ENCODE data around the gene MROH7. TPM values are rescaled to one million over a fixed set of nuclear protein-coding genes. Genes with fewer than 3 reads are reported as not detected.

The MROH7 gene
- total RNA-seq, 1 experiment from 2014 or later, result not detected

GRCh38 chr1:54602554-54602953, 39.0 kb upstream of the MROH7 start:
- no peak for TF ChIP-seq CTCF (conservative IDR thresholded peaks at IDR 0.05)
- no peak for TF ChIP-seq EZH2 (IDR thresholded peaks at IDR 0.05; ENCODE audit: low read depth)
- Histone ChIP-seq H3K9me2 (ENCODE audit: insufficient read depth) (no peaks in the 10 kb centered on the region), H3F3A (ENCODE audit: insufficient read depth, low read depth) (no peaks in the 10 kb centered on the region), H3K4me2 (no peak overlapping the region), H2AFZ (no peak overlapping the region), H3K27me3 (ENCODE audit: insufficient read depth, low read depth) (no peaks in the 10 kb centered on the region), H4K20me1 (ENCODE audit: insufficient read depth) (no peaks in the 10 kb centered on the region), H3K9me3 (ENCODE audit: insufficient read depth, low read depth) (no peaks in the 10 kb centered on the region), H3K79me2 (ENCODE audit: low read depth) (no peaks in the 10 kb centered on the region), H3K36me3 (ENCODE audit: low read depth) (no peaks in the 10 kb centered on the region), H3K27ac (no peak overlapping the region), H3K4me1 (replicated peaks; ENCODE audit: insufficient read depth) (no peaks in the 10 kb centered on the region), H3K4me3 (no peak overlapping the region)
- BruUV-seq (replicated peaks), result no TSS peak
- intact Hi-C loops (cut with micrococcal nuclease; ENCODE audit: unreplicated experiment), result no loop called here
- POLR2A ChIA-PET (ENCODE audit: unreplicated experiment), result no interaction called here
- peak in 1 of 2 experiments; percentile 25 for DNase-seq
- CTCF ChIA-PET, result no interaction called here

GRCh38 chr1:54603241-54603640, 38.3 kb upstream of the MROH7 start:
- Histone ChIP-seq H3K4me1 (replicated peaks; ENCODE audit: insufficient read depth) (no peaks in the 10 kb centered on the region), H3K9me2 (ENCODE audit: insufficient read depth) (no peaks in the 10 kb centered on the region), H3F3A (ENCODE audit: insufficient read depth, low read depth) (no peaks in the 10 kb centered on the region), H2AFZ (no peak overlapping the region), H3K4me2 (no peak overlapping the region), H3K27ac (no peak overlapping the region), H3K79me2 (ENCODE audit: low read depth) (no peaks in the 10 kb centered on the region), H3K4me3 (no peak overlapping the region), H3K9me3 (ENCODE audit: insufficient read depth, low read depth) (no peaks in the 10 kb centered on the region), H3K36me3 (ENCODE audit: low read depth) (no peaks in the 10 kb centered on the region), H3K27me3 (ENCODE audit: insufficient read depth, low read depth) (no peaks in the 10 kb centered on the region), H4K20me1 (ENCODE audit: insufficient read depth) (no peaks in the 10 kb centered on the region)
- POLR2A ChIA-PET (ENCODE audit: unreplicated experiment), result no interaction called here
- no TSS peak for BruUV-seq (replicated peaks)
- DNase-seq, result no peak
- TF ChIP-seq CTCF (conservative IDR thresholded peaks at IDR 0.05), result no peak
- TF ChIP-seq EZH2 (IDR thresholded peaks at IDR 0.05; ENCODE audit: low read depth), result no peak
- intact Hi-C loops (cut with micrococcal nuclease; ENCODE audit: unreplicated experiment), result no loop called here
- CTCF ChIA-PET, result no interaction called here

- Histone ChIP-seq H4K20me1 (ENCODE audit: insufficient read depth) (no peaks in the 10 kb centered on the region), H2AFZ (no peak overlapping the region), H3F3A (ENCODE audit: insufficient read depth, low read depth) (no peaks in the 10 kb centered on the region), H3K27me3 (ENCODE audit: insufficient read depth, low read depth) (no peaks in the 10 kb centered on the region), H3K9me2 (ENCODE audit: insufficient read depth) (no peaks in the 10 kb centered on the region), H3K36me3 (ENCODE audit: low read depth) (no peaks in the 10 kb centered on the region), H3K9me3 (ENCODE audit: insufficient read depth, low read depth) (no peaks in the 10 kb centered on the region), H3K4me1 (replicated peaks; ENCODE audit: insufficient read depth) (no peaks in the 10 kb centered on the region), H3K4me2 (no peak overlapping the region), H3K4me3 (no peak overlapping the region), H3K79me2 (ENCODE audit: low read depth) (no peaks in the 10 kb centered on the region), H3K27ac (no peak overlapping the region)
- CTCF ChIA-PET, result interaction anchor here (0.5 kb wide), 1 partner anchor 115 kb away, joined by 3 read pairs; no protein-coding TSS in a partner anchor
- POLR2A ChIA-PET (ENCODE audit: unreplicated experiment), result no interaction called here
- intact Hi-C loops (cut with micrococcal nuclease; ENCODE audit: unreplicated experiment), result no loop called here
- BruUV-seq (replicated peaks), result no TSS peak
- TF ChIP-seq EZH2 (IDR thresholded peaks at IDR 0.05; ENCODE audit: low read depth) (no peak), CTCF (conservative IDR thresholded peaks at IDR 0.05) (no peak)
- peak in 1 of 2 experiments; percentile 12 for DNase-seq
Measured at GRCh38 chr1:54604051-54604450, 37.5 kb upstream of the MROH7 start.

Measured in PC-9 (cell line).